CD1c-positive myeloid dendritic cell (primary cell): ENCODE data around the gene PTCD2.

Experiments used
- DNase-seq: peaks from one replicate; pipeline ENCODE4 v3.0.0-alpha.2; 2016; ENCODE audit errors: extremely low spot score

Gene PTCD2

DNA sequence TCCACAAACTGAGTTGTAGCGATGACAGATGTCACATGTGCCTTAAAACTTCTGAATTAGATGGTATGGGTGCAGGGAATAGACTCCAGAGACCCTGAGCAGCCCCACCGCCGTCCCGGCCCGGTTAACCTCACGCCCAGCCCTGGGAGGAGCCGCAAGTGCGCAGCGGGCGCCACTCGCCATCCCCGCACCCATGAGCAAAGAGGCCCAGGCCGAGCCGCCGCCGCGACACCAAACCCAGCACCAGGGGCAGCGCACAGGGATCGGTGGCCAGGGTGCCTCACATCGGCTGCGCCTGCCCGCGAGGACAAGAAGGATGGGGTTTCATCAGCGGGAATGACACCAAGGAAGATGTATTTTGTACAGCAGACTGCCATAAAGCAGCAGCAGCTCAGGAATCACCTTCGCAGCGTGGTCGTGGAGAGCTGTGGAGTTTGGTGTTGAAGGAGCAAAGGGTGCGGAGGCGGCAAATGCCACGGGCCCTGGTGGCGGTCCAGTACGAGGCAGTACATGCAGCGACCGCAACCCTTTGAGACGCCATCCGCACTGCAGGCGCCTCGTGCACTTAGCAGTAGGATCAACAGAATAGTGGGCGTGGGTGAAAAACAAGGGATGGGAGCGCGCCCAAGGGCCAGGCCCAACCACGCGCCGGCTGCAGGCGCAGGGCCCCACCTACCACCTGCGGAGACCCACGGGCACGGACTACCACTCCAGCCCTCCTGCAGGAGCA lies 97.3 kb downstream of the PTCD2 start:
- DNase-seq: no peak
